ENCODE data around the gene HBA2. TPM values are rescaled to one million over a fixed set of nuclear protein-coding genes. Genes with fewer than 3 reads are reported as not detected.
"Not testable (repeated sequence)": the region's sequence is repeated elsewhere in the genome, so short reads cannot be mapped to it uniquely, and the experiment has no call there.

HBA2 gene
- total RNA-seq, 1 experiment from 2014 or later, result not detected

GRCh38 chr16:162271-162991, 10.2 kb upstream of the HBA2 start:
- CTCF ChIA-PET, result no interaction called here
- H3K27ac ChIP-seq (ENCODE audit: low read length), result no peak overlapping the region
- no peaks in the 10 kb centered on the region for H3K36me3 ChIP-seq (ENCODE audit: control insufficient read depth, insufficient read depth, low read length)
- intact Hi-C loops (cut with micrococcal nuclease; ENCODE audit: unreplicated experiment), result no loop called here
- DNase-seq (ENCODE audit: low read depth, low spot score), result no peak
- in situ Hi-C loops (cut with HindIII; ENCODE audit: low pct_unique_long_range_greater_than_20kb, low sequenced_read_pairs), result no loop called here
- no peaks in the 10 kb centered on the region for H3K4me1 ChIP-seq (ENCODE audit: control insufficient read depth, insufficient read depth, low read length)
- BruUV-seq (replicated peaks), result no TSS peak
- ATAC-seq, result no peak
- H3K9me3 ChIP-seq (ENCODE audit: control insufficient read depth, insufficient read depth, low read depth, low read length), result no peaks in the 10 kb centered on the region
- POLR2A ChIA-PET, result no interaction called here
- TF ChIP-seq POLR2AphosphoS5 (IDR thresholded peaks at IDR 0.05; ENCODE audit: low read depth, low read length) (no peak), SIN3A (IDR thresholded peaks at IDR 0.05; ENCODE audit: borderline replicate concordance, insufficient read depth, low read depth, low read length) (no peak), REST (IDR thresholded peaks at IDR 0.05; ENCODE audit: insufficient read depth in 1 of 2, low read depth in 2 of 2, low read length in 1 of 2) (no peak), CTCF (IDR thresholded peaks at IDR 0.05) (no peak), TCF7L2 (IDR thresholded peaks at IDR 0.05; ENCODE audit: low read depth, low read length) (no peak)
- no peak overlapping the region for H3K4me3 ChIP-seq (ENCODE audit: low read depth in 2 of 2, low read length in 2 of 2)
- no peaks in the 10 kb centered on the region for H3K27me3 ChIP-seq (ENCODE audit: control insufficient read depth, insufficient read depth, low read length)

- H3K9me3 ChIP-seq (ENCODE audit: control insufficient read depth, insufficient read depth, low read depth, low read length); H3K36me3 ChIP-seq (ENCODE audit: control insufficient read depth, insufficient read depth, low read length); POLR2A ChIA-PET; H3K4me3 ChIP-seq (ENCODE audit: low read depth in 2 of 2, low read length in 2 of 2); BruUV-seq (replicated peaks); H3K27me3 ChIP-seq (ENCODE audit: control insufficient read depth, insufficient read depth, low read length); in situ Hi-C loops (cut with HindIII; ENCODE audit: low pct_unique_long_range_greater_than_20kb, low sequenced_read_pairs); intact Hi-C loops (cut with micrococcal nuclease; ENCODE audit: unreplicated experiment); DNase-seq (ENCODE audit: low read depth, low spot score); CTCF ChIA-PET; H3K27ac ChIP-seq (ENCODE audit: low read length); ATAC-seq; H3K4me1 ChIP-seq (ENCODE audit: control insufficient read depth, insufficient read depth, low read length): not testable (repeated sequence)
Measured at GRCh38 chr16:163139-163538, 9.5 kb upstream of the HBA2 start.

- H3K27me3 ChIP-seq (ENCODE audit: control insufficient read depth, insufficient read depth, low read length); intact Hi-C loops (cut with micrococcal nuclease; ENCODE audit: unreplicated experiment); H3K9me3 ChIP-seq (ENCODE audit: control insufficient read depth, insufficient read depth, low read depth, low read length); H3K36me3 ChIP-seq (ENCODE audit: control insufficient read depth, insufficient read depth, low read length); CTCF ChIA-PET; in situ Hi-C loops (cut with HindIII; ENCODE audit: low pct_unique_long_range_greater_than_20kb, low sequenced_read_pairs); H3K4me3 ChIP-seq (ENCODE audit: low read depth in 2 of 2, low read length in 2 of 2); POLR2A ChIA-PET; DNase-seq (ENCODE audit: low read depth, low spot score); H3K4me1 ChIP-seq (ENCODE audit: control insufficient read depth, insufficient read depth, low read length); BruUV-seq (replicated peaks); H3K27ac ChIP-seq (ENCODE audit: low read length): not testable (repeated sequence)
- peak; percentile 42; the same call in 1 of the 2 replicates for ATAC-seq
Measured at GRCh38 chr16:163696-164095, 9.0 kb upstream of the HBA2 start.

- H3K27ac ChIP-seq (ENCODE audit: low read length); CTCF ChIA-PET; DNase-seq (ENCODE audit: low read depth, low spot score); H3K4me3 ChIP-seq (ENCODE audit: low read depth in 2 of 2, low read length in 2 of 2); H3K4me1 ChIP-seq (ENCODE audit: control insufficient read depth, insufficient read depth, low read length); intact Hi-C loops (cut with micrococcal nuclease; ENCODE audit: unreplicated experiment); in situ Hi-C loops (cut with HindIII; ENCODE audit: low pct_unique_long_range_greater_than_20kb, low sequenced_read_pairs); BruUV-seq (replicated peaks); H3K27me3 ChIP-seq (ENCODE audit: control insufficient read depth, insufficient read depth, low read length); POLR2A ChIA-PET; H3K36me3 ChIP-seq (ENCODE audit: control insufficient read depth, insufficient read depth, low read length); H3K9me3 ChIP-seq (ENCODE audit: control insufficient read depth, insufficient read depth, low read depth, low read length): not testable (repeated sequence)
- ATAC-seq, result peak; percentile 20; the same call in 1 of the 2 replicates
Measured at GRCh38 chr16:164134-164823, 8.4 kb upstream of the HBA2 start.
